GM19023 (cell line): ENCODE results near the gene CNOT9.

Source experiments
- ATAC-seq: cut with Tn5 transposase; IDR thresholded peaks from one replicate; pipeline ENCODE4 v1.9.1; 2021; ENCODE audit warnings: mild to moderate bottlenecking, moderate library complexity; ENCODE audit not compliant: unreplicated experiment

Gene CNOT9

DNA sequence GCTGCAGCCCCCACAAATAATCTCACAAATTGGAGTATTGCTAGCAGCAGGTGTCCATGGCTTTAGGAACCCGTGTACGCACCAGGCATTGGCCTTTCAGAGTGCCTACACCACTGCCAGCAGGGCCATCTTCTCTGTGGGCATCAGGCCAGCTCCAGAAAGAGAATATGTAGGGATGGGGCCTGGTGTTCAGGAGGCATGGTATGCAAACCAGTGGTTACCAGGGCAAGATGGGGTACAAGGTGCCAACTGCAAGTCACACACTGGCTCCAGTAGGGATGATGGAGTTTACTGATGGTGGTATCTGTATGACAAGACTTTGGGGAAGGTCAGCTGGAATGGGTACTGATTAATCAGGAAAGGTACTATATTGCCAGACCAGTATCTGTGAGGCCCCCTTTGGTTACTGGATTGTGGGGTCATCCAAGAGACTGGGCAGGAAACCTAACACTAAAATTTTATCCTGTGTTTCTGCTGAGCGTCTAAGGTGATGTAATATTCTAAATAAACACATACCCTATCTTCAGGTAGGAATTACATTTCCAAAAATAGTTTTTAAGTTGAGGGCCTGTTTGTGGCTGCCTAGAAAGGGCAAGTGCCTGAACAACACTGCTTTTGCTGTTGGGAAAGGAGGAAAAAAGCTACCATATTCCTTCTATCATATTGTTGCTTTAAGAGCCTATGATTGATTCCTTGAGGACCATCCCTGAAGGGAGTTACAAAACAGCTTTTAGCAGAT lies 9.0 kb downstream of the CNOT9 start:
- ATAC-seq = no peak

DNA sequence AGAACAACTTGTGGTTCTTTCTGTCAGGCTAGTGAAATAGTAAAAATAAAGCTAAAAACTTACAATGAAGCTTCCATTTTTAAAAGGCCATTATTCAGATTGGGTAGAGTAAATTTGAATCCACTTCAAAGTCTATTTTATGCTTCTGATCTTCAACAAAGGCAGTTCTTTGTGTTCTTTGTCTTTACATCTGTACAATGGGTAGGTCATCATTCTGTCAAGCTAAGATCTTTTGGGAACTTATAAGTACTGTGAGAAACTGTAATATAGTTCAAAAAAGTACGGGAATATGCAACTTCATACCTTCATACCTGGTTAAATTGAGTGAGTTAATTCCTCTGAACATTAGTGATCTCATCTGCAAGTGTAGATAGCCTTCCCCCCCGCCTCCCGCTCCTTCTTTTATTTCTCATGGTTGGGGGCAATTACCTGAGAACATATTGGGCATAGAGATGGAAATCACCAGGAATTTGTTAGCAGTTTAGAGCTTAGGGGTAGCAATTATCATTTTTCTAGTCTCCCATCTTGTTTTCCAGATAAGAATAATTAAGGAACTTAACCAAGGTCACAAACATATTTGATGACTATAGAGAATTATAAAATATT lies 9.7 kb downstream of the CNOT9 start:
- ATAC-seq = no peak

DNA sequence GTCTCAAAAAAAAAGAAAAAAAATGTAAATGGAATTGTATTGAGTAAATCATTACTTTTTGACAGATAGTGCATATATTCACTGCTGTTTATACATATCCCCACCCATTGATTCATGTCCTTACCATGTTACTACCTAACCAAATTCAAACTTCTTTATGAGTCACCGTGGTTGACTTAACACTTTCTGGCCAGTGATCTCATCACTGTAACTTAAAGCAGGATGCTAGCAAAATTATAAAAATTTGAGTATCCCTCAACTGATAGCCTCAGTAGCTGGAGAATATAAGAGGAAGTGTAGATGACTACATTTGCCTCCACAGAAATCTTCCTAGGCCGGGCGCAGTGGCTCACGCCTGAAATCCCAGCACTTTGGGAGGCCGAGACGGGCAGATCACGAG lies 13.4 kb downstream of the CNOT9 start:
- ATAC-seq = no peak

DNA sequence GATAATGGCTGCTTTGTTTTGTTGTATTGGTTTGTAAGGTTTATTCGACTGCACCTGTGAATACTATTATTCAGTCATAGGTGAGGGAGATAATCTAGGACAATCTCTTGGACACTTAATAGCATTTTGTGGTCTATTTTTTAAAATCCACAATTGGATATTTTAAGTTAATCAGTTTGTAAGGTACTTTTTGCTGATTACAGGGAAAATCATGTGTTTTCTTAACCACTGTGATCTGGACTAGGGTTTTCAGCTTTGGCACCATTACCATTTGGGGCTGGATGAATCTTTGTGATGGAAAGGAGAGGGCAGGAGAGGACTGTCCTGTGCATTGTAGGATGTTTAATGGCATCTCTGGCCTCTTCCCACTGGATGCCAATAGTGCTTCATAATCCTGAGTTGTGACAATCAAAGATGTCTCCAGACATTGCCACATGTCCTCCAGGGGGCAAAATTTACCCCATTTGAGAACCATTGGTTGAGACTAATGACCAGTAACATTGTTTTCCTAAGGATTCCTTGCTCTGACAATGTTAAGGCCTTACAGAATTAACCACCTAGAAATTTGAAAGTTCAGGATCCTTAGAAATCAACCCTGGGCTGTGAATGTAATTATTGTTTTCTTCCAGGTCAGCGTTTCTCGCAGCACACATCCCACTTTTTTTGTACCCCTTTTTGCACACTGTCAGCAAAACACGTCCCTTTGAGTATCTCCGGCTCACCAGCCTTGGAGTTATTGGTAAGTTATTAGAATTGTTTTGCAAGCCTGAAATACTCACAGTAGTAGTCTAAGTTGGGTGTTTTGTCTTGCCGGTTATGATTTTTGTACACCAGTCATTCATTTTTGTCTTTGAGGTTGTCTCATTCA lies 15.6 kb downstream of the CNOT9 start:
- ATAC-seq = no peak

DNA sequence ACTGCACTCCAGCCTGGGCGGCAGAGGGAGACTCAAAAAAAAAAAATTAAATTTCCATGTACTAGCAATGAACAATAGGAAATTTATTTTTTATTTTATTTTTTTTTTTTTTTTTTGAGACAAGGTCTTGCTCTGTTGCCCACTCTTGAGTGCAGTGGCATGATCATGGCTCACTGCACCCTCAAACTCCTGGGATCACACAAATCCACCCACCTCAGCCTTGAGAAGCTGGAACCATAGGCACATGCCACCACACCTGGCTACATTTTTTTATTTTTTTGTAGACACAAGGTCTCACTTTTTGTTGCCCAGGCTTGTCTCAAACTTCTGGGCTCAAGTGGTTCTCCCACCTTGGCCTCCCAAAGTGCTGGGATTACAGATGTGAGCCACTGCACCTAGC lies 16.9 kb downstream of the CNOT9 start:
- ATAC-seq = no peak

DNA sequence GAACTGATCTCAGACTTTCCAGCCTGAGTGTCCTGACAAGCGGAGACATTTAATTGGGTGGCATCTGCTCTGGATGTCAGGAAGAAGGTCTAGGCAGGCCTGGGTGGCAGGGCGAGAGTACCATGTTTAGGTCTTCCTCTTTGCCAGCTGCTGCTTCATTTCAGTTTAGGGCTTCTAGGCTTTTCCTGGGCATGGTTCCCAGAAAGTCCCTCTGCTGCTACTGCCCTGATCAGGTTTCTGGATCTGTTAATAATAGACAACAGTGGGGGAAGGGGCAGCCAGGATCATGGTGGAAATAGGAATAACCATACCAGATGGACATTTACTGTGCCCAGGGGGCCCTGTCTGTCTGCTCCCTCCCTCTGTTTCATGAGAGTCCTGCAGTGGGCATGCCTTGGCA lies 36.8 kb downstream of the CNOT9 start:
- ATAC-seq = no peak

DNA sequence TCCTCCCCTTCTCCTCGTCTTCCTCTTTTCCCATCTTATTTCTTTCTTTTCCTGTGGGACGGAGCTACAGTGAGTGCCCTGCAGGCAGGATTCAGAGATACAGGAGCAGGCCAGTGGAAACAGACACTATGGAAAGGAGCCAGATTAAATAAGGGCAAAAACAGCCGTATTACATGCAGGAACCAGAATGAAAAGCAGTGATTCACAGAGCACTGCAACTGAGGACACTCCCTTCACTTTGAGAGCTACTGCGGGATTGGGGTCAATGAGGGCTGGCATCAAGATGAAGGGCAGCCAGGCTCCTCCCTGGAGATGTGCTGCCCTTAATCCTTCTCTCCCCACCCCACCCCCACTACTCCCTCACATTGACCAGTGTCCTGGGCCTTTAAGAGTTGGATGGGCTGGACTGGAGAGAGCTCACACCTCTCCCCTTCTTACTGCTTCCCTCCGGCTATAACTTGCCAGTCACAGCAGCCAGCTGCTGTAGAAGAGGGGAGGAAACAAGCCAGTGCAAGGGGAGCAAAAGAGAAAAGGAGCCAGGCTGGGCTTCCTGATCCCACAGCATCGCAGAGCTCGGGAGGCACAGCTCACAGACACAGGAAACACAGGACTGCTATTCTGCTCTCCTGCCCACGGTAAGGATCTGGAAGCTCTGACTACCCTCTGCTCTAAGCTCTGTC lies 38.9 kb downstream of the CNOT9 start, which contains the start of gene PLCD4:
PLCD4 (plus strand) TSS at position 464 of the 680 bp plus-strand sequence. CDS start 7,841 bp downstream, outside the sequence.
- no peak for ATAC-seq

DNA sequence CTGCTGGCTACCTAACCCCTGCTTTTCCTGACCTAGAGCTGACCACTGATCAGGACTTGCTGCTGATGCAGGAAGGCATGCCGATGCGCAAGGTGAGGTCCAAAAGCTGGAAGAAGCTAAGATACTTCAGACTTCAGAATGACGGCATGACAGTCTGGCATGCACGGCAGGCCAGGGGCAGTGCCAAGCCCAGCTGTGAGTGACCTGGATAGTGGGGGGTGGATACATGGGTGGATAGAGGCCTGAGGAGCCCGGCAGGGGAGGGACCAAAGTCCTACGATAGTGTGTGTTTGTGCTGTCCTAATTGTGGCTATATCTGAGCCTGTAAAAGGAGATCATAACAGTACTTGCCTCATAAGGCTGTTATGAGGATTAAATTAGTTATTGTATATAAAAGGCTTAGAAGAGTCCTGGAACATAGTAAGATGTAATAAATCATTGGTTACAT lies 47.3 kb downstream of the CNOT9 start:
- ATAC-seq = no peak

DNA sequence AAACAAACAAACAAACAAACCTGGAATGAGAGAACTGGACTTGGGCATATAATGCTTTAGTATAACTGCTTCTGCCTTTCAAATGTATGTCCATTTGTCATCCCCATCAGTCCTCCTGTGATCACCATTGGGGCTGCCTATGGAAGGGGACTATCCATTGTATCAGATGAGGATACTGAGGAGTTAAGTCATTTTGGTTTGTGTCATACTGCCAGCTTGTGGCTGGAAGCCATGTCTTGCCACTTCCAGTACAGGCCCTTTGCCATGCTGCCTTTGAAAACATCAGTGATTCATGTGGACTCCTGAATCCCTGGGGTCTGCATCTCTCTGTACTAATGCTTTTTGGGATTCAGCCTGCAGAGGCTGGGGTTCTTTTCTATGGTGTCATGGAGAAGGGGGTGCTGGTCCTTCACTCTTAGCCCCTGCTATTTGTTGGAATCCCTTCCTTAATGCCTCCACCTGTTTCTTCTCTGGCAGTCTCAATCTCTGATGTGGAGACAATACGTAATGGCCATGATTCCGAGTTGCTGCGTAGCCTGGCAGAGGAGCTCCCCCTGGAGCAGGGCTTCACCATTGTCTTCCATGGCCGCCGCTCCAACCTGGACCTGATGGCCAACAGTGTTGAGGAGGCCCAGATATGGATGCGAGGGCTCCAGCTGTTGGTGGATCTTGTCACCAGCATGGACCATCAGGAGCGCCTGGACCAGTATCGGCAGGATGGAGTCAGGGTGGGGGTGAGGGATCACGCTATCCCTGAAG lies 49.6 kb downstream of the CNOT9 start:
- ATAC-seq = no peak

DNA sequence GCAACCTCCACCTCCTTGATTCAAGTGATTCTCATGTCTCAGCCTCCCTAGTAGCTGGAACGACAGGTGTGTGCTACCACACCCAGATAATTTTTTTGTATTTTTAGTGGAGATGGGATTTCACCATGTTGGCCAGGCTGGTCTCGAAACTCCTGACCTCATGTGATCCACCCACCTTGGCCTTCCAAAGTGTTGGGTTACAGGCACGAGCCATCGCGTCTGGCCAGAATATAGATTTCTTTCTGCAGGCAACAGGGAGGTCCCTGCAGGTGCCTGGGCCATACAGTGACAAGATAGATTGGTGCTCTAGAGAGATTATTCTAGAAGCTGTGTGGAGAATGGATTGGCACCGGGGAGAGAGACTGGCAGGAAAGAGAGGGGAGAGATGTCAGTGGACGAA lies 52.4 kb downstream of the CNOT9 start:
- no peak for ATAC-seq

DNA sequence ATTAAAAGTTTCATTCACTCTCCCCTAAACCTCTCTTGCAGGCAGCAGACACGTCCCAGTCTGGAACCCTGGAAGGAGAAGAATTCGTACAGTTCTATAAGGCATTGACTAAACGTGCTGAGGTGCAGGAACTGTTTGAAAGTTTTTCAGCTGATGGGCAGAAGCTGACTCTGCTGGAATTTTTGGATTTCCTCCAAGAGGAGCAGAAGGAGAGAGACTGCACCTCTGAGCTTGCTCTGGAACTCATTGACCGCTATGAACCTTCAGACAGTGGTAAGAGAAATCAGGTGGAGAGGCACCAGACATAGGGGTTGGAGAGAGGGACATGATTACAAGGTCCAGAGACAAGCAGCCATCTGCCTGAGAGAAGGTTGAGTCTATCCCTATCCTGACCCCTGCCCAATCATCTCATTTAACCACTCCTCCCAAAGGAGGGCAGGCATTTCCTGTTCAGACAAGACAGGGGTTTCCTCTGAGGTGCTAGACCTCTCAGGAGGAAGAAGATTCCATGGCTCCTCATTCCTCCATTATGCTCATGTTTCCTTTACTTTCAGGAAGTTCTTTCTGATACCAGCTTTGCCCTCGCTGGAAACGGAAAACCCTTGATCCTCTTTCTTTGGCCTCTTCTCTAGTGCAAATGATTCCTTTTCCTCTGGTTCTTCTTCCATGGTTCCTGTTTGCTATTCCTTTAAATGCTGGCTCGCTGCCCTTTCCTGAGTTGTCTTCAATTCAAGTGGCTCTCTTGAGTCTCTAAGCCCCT lies 54.1 kb downstream of the CNOT9 start:
- ATAC-seq = no peak

DNA sequence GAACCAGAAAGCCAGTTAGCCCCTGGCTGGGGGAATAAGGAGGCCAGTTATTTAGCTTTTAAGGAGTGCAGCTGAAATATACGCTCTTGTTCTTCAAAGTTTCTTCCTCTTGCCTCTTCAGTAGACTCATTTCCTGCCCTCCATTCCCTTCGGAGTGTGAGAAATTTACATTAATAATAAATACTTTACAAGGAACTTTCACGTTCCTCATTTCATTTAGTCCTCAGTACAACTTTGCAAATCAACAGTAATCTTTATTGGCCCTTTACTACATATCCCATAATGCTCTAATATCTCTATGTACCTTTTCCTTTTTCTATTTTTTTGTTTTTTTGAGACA lies 54.7 kb downstream of the CNOT9 start:
- no peak for ATAC-seq

DNA sequence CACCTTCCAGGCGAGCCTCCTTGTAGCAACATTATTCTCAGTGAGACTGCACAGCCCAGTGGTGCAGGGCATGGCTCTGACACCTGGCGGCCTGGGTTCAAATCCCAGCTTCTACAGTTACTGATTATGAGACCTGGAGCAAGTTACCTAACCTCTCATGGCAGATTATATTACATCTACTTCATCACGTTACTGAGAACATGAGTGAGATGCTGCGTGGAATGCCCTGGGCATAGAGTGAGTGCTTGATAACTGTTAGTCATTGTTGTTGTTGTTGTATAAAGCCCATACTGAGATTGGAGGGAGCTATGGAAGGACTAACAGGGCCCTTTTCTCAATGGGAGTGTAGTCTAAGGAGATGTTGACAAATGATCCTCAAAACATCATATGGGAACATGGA lies 57.7 kb downstream of the CNOT9 start:
- ATAC-seq = no peak

DNA sequence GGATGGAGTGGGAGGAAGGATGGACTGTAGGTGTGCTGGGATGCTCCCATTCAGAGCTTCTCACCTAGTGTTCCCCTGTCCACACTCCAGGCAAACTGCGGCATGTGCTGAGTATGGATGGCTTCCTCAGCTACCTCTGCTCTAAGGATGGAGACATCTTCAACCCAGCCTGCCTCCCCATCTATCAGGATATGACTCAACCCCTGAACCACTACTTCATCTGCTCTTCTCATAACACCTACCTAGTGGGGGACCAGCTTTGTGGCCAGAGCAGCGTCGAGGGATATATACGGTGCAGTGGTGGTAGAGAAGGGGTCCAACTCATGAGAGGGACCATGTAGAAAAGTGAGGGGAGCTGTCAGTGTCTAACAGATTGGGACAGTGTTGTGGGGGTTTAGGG lies 59.3 kb downstream of the CNOT9 start:
- no peak for ATAC-seq

DNA sequence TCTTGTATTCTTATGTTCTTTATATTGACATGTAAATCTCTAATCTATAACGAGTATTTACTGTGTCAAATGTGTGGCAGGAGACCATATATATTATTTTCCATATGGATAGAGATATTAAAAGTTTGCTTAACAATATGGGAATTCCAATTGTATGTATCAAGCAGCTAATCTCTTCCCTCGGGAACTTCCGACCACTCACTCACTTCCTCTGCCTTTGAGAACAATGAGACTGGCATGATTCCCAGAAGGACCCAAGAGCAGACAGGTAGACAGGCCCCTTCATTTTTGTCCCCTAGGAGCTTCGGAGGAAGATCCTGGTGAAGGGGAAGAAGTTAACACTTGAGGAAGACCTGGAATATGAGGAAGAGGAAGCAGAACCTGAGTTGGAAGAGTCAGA lies 63.2 kb downstream of the CNOT9 start:
- ATAC-seq = no peak

DNA sequence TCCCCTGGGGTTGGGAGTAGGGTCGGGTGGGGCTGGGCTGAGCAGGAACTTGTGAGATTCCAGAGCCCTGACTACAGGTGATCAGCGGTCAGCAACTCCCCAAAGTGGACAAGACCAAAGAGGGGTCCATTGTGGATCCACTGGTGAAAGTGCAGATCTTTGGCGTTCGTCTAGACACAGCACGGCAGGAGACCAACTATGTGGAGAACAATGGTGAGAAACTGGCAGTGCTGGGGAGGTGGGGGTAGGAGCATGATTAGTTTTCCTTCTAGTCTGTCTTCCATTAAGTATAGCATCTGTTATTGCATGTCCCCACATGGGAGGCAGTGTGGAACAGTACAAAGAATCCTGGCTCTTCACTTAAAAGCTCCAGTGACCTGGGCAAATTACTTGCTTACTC lies 67.1 kb downstream of the CNOT9 start:
- ATAC-seq = no peak

DNA sequence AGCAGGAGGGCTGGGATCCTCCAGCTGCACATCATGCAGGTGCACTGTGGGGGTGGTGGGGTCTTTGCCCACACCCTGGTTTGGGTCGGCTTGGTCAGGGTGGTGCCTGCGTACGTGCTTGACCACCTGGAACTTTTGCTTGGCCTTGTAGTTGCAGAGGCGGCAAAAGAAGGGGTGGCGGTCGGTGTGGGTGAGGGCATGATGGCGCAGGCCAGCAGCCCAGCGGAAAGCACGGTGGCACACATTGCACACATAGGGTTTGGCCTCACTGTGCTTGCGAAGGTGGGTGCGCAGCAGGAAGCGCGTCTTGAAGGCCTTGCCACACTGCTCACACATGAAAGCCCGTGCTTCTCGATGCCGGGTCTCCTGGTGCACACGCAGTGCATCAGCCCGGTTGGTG lies 69.7 kb downstream of the CNOT9 start:
- ATAC-seq = no peak

DNA sequence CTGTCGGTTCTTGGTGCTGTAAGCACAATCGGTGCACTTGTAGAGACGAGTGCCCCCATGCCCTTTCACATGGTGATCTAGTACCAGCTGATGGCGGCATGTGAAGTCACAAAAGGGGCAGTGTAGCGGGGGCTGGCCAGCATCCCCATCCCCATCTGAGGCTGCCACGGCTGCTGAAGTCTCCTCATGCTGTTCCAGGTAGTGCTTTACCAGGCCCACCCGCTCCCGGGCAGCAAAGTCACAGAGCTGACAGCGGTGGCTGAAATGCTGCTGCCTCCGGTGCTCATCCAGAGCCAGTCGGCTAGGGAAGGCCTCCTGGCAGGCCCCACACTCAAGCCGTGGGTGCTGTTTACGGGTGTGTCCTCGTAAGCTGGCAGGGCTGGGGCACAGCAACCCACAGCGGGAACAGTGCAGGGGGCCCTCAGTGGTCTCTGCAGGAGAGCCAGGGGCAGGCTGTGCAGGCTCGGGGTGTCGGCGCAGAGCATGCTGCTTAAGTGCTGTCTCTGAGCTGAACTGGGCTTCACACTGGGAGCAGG lies 73.5 kb downstream of the CNOT9 start:
- no peak for ATAC-seq

DNA sequence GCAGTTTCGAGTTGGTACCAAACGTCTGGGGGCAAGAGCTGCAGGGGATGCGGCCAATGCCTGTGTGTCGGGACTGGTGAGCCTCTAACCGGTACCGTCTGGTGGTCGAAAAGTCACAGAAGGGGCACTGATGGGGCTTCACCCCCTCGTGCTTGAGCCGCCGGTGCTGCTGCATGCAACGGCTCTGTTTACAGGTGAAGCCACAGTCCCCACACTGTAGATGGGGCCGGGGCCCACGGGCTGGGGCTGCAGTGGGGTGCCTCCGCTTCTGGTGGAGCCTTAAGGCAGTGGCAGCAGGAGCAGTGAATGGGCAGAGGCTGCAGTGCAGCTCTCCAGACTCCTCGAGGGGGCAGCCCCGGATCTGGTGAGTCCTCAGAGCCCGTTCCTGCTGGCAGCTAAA lies 74.1 kb downstream of the CNOT9 start:
- ATAC-seq = no peak
